ENCODE data around the gene COL4A6.

DNA sequence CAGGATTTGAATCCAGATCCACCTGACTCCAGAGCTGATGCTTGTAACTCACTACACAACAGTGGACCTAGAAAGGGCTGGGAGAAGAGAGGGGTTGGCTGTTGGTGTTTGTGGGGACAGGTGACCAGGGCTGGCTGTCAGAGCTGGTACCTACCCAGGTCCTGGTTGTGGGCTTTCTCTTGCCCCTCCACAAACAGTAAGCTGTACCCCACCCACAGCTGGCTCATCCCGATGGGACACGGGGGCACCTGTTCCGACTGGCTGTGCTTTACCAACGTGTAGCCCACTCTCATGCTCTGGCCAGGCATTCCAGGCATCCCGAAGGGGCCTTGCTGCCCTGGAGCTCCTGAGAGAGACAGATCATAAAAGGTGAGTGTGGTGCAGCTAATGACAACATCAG, 277.9 kb downstream of the COL4A6 start:
- TF ChIP-seq POLR2A (IDR thresholded peaks at IDR 0.05; ENCODE audit: low read length): no peak
- no peak for TF ChIP-seq GATA1 (IDR thresholded peaks at IDR 0.05; ENCODE audit: low read depth, low read length)
